ENCODE measurements around the gene TINCR.

The TINCR gene

DNA sequence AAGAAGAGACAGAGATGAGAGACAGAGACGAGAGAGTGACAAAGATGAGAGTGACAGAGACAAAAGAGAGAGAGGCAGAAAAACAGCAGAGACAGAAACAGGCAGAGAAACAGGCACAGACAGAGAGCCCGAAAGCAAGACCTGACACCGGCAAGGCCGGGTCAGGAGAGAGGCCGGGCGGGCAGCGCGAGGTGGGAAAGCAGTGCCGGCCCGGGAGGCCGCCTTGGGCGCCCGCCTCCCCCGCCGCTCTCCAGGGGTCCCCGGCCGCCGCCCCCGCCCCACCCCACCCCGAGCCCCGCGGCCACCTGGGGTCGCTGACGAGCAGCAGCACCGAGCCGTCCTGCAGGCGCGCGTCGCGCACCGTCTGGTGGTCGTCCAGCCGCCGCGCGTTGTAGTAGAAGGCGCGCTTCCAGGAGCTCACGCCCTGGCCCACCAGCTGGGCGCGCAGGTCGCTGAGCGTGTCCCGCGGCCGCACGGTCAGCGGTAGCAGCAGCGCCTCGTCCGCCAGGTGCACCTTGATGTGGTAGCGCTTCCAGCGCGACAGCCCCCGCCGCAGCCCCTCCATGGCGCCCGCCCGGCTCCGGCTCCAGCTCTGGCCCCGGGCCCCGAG is at the start of gene TINCR:
Gene TINCR, minus strand, starts transcription at position 594 of the 610 bp plus-strand sequence.
- no peaks in the 10 kb centered on the region for H4K20me1 ChIP-seq (ENCODE audit: insufficient read depth, low read length)
- no peaks in the 10 kb centered on the region for H3K79me2 ChIP-seq (ENCODE audit: low read length)
- no peaks in the 10 kb centered on the region for H3K9me2 ChIP-seq (replicated peaks; ENCODE audit: insufficient read depth, low read length)
- H3K27ac ChIP-seq (ENCODE audit: low read length) = no peak within 1 kb of the TSS
- no peak within 1 kb of the TSS for H3K4me2 ChIP-seq (ENCODE audit: low read depth, low read length)
- H3F3A ChIP-seq (ENCODE audit: insufficient read depth, low read length) = no peaks in the 10 kb centered on the region
- peaks cover 47% of the 10 kb centered on the region for H3K27me3 ChIP-seq (replicated peaks; ENCODE audit: insufficient read depth, low read length)
- no peaks in the 10 kb centered on the region for H3K4me1 ChIP-seq (ENCODE audit: low read length)
- no peaks in the 10 kb centered on the region for H3K9me3 ChIP-seq (replicated peaks; ENCODE audit: insufficient read depth, low read length)
- no peak for DNase-seq
- H3K36me3 ChIP-seq (replicated peaks; ENCODE audit: insufficient read depth, low read length) = no peaks in the 10 kb centered on the region
- H3K9ac ChIP-seq (ENCODE audit: low read length) = no peak within 1 kb of the TSS
- TF ChIP-seq EZH2phosphoT487 (IDR thresholded peaks at IDR 0.05; ENCODE audit: low read length) (no peak), CTCF (IDR thresholded peaks at IDR 0.05; ENCODE audit: low read length) (no peak), EZH2 (optimal IDR thresholded peaks at IDR 0.05; ENCODE audit: low read depth, low read length) (no peak)
- no peak within 1 kb of the TSS for H3K4me3 ChIP-seq (ENCODE audit: low read length)
- H2AFZ ChIP-seq (ENCODE audit: low read length) = no peak within 1 kb of the TSS

GRCh38 chr19:5617080-5617479 is 49.3 kb upstream of the TINCR start:
- H3F3A ChIP-seq (ENCODE audit: insufficient read depth, low read length) = no peaks in the 10 kb centered on the region
- H3K36me3 ChIP-seq (replicated peaks; ENCODE audit: insufficient read depth, low read length) = peaks cover 43% of the 10 kb centered on the region
- H3K4me3 ChIP-seq (ENCODE audit: low read length) = no peak overlapping the region
- no peaks in the 10 kb centered on the region for H3K9me2 ChIP-seq (replicated peaks; ENCODE audit: insufficient read depth, low read length)
- DNase-seq = no peak
- H3K9ac ChIP-seq (ENCODE audit: low read length) = no peak overlapping the region
- H3K4me1 ChIP-seq (ENCODE audit: low read length) = peaks cover 17% of the 10 kb centered on the region
- no peaks in the 10 kb centered on the region for H3K9me3 ChIP-seq (replicated peaks; ENCODE audit: insufficient read depth, low read length)
- H2AFZ ChIP-seq (ENCODE audit: low read length) = no peak overlapping the region
- H3K27me3 ChIP-seq (replicated peaks; ENCODE audit: insufficient read depth, low read length) = no peaks in the 10 kb centered on the region
- H3K79me2 ChIP-seq (ENCODE audit: low read length) = peaks cover 86% of the 10 kb centered on the region
- no peak overlapping the region for H3K4me2 ChIP-seq (ENCODE audit: low read depth, low read length)
- no peak overlapping the region for H3K27ac ChIP-seq (ENCODE audit: low read length)
- TF ChIP-seq EZH2 (optimal IDR thresholded peaks at IDR 0.05; ENCODE audit: low read depth, low read length) (no peak), CTCF (IDR thresholded peaks at IDR 0.05; ENCODE audit: low read length) (no peak), EZH2phosphoT487 (IDR thresholded peaks at IDR 0.05; ENCODE audit: low read length) (no peak)
- peaks cover 9% of the 10 kb centered on the region; the same call in 1 of the 2 replicates for H4K20me1 ChIP-seq (ENCODE audit: insufficient read depth, low read length)

GRCh38 chr19:5615756-5616327 is 48.1 kb upstream of the TINCR start:
- Histone ChIP-seq H3K4me1 (ENCODE audit: low read length) (peaks cover 10% of the 10 kb centered on the region), H4K20me1 (ENCODE audit: insufficient read depth, low read length) (peaks cover 9% of the 10 kb centered on the region; the same call in 1 of the 2 replicates), H3K9me3 (replicated peaks; ENCODE audit: insufficient read depth, low read length) (no peaks in the 10 kb centered on the region), H3K27me3 (replicated peaks; ENCODE audit: insufficient read depth, low read length) (no peaks in the 10 kb centered on the region), H3F3A (ENCODE audit: insufficient read depth, low read length) (no peaks in the 10 kb centered on the region), H3K27ac (ENCODE audit: low read length) (no peak overlapping the region), H2AFZ (ENCODE audit: low read length) (no peak overlapping the region), H3K4me2 (ENCODE audit: low read depth, low read length) (no peak overlapping the region), H3K9me2 (replicated peaks; ENCODE audit: insufficient read depth, low read length) (no peaks in the 10 kb centered on the region), H3K4me3 (ENCODE audit: low read length) (no peak overlapping the region), H3K79me2 (ENCODE audit: low read length) (peaks cover 77% of the 10 kb centered on the region), H3K36me3 (replicated peaks; ENCODE audit: insufficient read depth, low read length) (peaks cover 45% of the 10 kb centered on the region), H3K9ac (ENCODE audit: low read length) (no peak overlapping the region)
- no peak for DNase-seq
- TF ChIP-seq EZH2 (optimal IDR thresholded peaks at IDR 0.05; ENCODE audit: low read depth, low read length) (no peak), EZH2phosphoT487 (IDR thresholded peaks at IDR 0.05; ENCODE audit: low read length) (no peak), CTCF (IDR thresholded peaks at IDR 0.05; ENCODE audit: low read length) (no peak)
